GM18951 (cell line): ENCODE data around the gene RBM19.

Source experiments
- POLR2A ChIP-seq: IDR thresholded peaks from 4 replicates; pipeline ENCODE4 v1.6.1; 2011; ENCODE audit warnings: mild to moderate bottlenecking; ENCODE audit not compliant: insufficient read length, insufficient read depth; ENCODE audit errors: extremely low read depth
- in situ Hi-C: fragments of 300-500 bp; cut with MboI; formaldehyde crosslinking; loops from one replicate; pipeline ENCODE4 v1.12.0; 2022; ENCODE audit warnings: low sequenced_read_pairs, mixed read lengths, inconsistent platforms; ENCODE audit not compliant: unreplicated experiment

RBM19 gene

DNA sequence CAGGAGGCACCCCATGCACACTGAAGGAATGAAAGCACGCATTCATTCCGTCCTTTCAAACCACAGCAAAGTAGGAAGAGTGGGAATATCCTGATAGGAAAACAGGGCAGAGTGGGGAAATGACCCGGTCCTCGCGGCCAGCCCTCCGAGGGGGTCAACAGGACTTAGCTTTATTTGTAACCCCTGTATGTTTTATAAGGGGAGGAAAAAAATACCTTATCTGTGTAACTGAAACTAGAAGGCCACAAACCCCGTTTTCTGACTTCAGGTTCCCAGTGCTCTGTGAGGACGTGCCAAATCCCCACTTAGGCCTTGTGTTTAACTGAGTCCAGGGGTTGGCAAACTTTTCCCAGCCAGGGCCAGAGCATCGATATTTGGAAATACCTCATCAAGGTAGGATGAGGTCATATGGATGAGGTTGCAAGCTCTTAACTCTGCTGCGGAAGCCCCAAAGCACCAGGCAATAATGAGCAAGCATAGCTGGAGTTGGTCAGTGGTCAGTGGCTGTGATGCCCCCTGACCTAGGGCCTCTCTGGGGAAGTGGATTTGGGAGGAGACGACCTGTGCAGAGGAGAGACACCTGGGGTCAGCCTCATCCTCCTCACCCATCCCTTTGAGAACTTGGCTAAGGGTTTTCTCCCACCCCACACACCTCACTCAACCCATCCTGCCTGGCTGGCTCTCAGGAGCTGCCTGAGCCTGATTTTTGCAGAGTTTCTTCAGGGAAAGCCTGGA, 58.5 kb downstream of the RBM19 start:
- in situ Hi-C loops, result loop anchor here (25.0 kb wide), 1 partner anchor 445 kb away; the partner anchor contains the start of gene LHX5

DNA sequence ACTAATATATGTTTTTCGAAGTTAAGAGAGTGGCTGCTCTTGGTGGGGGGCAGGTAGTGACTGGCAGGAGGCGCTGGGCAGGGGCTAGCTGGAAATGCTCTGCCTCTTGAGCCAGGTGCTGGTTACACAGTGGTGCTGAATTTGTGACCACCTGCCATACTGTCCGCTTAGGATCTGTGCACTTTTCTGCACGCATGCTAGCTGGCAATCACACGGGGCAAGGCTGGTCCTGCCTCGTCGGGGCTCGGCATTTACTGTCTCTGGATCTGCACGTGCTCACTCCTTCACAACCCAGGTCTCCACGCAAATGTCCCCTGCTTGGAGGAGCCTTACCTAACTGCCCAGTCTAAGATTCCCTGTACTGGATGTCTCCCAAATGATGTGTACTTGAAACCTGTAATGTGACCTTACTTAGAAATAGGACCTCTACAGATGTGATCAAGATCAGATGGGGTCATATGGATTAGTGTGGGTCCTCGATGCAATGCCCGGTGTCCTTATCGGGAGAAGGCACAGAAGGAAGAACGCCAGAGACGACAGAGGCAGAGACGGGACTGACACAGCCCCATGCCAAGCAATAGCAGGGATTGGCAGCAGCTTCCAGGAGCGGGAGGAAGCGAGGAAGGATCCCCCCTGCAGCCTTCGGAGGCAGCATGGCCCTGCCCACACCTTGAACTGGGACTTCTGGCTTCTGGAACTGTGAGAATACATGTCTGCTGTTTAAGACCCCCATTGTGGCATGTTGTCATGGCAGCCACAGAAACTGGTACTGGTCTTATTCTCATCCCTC, 59.5 kb downstream of the RBM19 start:
- TF ChIP-seq POLR2A, result no peak
- in situ Hi-C loops, result loop anchor here (25.0 kb wide), 1 partner anchor 444 kb away; the partner anchor contains the start of gene LHX5

More for the DNA sequence above, 58.5 kb downstream of the RBM19 start:
- no peak for TF ChIP-seq POLR2A

DNA sequence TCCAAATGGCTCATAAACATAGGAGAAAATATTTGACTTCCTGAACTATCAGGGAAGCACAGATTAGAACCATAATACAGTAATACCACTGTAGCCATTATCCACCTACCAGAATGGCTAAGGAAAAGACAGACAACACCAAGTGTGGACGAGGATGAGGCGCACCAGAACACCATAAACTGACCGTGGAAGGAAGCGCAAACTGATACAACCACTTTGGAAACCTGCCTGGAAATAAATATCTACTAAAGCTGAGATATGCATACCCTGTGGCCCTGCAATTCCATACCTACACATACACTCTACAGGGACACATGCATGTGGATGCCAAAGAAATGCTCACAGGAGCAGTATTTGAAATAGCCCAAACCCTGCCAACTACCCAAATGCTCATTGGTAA, 60.3 kb downstream of the RBM19 start:
- TF ChIP-seq POLR2A, result no peak
- in situ Hi-C loops, result loop anchor here (25.0 kb wide), 1 partner anchor 444 kb away; the partner anchor contains the start of gene LHX5

DNA sequence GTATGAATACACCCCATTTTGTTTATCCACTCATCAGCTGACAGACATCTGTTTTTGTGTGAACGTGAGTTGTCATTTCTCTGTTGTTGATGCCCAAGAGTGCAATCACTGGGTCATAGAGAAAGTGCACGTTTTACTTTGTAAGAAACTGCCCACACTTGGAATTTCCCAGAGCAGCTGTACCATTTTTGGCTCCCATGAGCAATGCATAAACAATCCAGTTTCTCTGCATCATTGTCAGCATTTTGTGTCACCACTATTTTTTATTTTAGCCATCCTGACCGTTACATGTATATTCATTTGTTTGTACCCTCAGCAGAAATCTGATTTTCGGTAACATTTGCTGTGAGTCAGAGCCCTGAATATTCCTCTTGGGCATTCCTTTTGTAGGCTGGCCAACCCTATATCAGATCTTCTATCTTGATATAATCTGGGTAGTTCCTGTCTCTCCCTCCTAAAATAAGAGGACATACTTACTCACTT, 62.7 kb downstream of the RBM19 start:
- in situ Hi-C loops, result loop anchor here (25.0 kb wide), 1 partner anchor 441 kb away; the partner anchor contains the start of gene LHX5
- no peak for TF ChIP-seq POLR2A

DNA sequence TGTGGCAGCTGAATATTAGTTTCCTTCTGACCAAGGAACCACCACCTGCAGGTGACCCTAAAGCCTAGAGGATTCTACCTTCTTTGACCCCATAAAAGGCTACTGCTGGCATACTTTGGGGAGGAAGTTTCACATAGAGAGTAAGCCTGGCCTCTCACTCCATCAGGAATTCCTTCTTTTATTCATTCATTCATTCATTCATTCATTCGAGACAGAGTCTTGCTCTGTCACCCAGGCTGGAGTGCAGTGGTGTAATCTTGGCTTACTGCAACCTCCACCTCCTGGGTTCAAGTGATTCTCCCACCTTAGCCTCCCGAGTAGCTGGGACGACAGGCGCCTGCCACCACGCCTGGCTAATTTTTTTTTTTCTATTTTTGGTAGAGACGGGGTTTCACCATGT, 64.8 kb downstream of the RBM19 start:
- in situ Hi-C loops, result loop anchor here (25.0 kb wide), 1 partner anchor 439 kb away; the partner anchor contains the start of gene LHX5

DNA sequence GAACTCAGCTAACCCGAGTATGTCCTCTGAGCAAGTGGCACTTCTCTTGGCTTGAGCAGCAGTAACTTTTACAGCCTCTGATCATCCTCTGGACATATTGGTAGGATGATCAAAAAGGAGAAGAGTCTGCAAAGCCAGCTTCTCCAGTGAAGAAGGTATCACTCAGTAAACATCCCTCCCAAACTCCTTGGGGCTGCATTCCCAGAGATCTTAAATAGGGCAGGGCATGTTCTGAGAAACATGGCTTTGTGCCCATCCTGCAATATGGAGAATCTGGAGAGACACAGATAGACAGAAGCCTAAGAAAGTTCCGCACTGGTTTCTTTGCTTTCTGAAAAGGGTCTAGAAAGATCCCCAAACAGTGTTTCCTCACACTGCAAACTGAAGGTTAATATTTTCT, 65.4 kb downstream of the RBM19 start:
- in situ Hi-C loops, result loop anchor here (25.0 kb wide), 1 partner anchor 438 kb away; the partner anchor contains the start of gene LHX5
- TF ChIP-seq POLR2A, result no peak

DNA sequence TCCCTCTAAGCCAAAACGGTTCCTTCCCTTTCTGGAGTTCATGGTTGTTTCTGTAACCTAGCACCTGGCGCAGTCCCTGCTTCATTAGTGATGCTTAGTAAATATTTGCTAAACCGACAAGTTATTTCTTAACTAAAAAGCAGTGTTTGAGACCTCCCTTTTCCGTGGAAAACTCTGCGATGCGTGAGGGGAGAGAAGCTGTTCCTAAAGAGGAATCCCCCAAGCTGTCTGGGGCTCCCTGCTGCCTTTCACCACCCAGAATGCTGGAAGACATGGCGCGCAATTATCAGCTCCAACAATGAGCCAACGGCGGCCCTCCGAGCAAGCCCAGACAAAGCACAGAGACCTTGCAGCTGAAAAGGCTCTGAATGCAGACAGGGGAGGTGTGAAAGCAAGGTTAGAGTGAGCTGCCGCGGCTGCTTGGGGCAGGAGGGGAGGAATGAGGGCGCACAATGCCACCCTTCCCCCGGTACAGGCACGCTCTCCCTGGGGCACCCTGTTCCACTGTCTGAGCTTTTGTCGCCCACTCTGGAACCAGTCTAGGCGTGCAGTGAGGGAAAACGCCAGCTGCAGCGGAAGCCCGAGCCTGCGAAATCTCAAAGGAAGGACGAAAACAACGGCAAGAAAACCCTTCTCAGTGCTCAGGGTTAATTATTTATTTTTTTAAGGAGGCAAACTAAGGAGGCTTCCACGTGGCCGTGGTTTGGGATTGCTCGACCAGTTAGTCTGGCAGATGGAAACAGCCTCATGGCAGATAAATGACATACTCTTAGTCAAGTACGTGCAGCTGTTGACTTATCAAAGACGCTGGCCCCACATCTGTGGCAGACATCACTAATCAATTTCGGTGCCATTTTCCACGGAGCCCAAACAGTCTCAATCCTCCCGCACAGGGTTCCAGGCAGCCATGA, 66.3 kb downstream of the RBM19 start:
- TF ChIP-seq POLR2A, result no peak
- in situ Hi-C loops, result loop anchor here (25.0 kb wide), 1 partner anchor 438 kb away; the partner anchor contains the start of gene LHX5

DNA sequence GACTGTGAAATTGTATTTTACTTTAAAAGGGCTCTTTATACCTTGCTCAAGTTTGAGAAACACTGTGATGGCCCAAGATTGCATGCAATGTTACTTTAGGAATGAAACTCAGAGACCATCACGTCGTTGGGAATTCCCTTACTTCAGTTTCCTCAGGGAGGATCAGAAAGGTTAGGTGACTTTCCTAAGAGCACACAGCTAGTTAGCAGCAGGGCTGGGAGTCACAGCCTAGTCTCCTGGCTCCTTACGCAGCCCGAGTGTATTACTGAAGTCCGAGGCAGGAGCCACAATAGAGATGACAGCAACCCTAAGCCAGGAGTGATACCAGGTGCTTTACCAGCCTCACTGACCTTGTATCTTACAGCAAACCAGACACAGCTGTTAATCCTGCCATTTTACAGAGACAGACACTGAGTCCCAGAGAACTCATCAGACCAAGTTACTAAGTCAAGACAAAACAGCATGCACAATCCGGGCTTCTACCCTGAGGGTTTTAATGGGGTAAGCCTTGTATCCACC, 67.0 kb downstream of the RBM19 start:
- TF ChIP-seq POLR2A, result no peak
- in situ Hi-C loops, result no loop called here

DNA sequence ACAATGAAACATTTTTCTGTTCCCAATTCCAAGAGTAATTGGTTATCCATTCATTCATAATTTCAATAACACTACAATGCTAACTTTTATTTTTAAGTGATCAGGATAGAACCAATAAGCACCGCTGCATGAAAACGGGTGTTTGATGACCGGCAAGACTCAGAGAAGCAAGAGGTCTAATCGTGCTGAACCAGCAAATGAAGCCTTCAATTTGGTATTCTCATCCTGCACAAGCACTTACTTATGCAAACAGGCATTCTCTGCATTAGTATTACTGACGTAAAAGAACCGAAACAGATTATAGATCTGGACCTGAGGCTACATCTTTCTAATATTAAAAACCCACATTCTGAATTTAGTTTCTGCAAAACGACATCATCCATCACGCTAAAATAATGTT, 67.7 kb downstream of the RBM19 start:
- in situ Hi-C loops, result no loop called here
- TF ChIP-seq POLR2A, result no peak

DNA sequence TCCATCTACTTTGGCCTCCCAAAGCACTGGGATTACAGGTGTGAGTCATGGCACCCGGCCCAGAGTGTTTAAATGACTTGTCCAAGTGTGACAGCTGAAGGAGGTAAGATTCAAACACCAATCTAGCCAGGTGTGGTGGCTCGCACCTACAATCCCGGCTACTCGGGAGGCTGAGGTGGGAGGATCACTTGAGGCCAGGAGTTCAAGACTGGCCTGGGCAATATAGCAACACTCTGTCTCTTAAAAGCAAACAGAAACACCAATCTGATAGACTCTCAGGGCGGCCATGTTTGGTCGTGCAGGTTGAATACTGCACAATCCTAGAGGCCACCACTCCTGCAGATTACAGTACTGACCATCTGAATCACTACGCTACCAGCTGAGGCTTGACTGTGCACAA, 68.7 kb downstream of the RBM19 start:
- no peak for TF ChIP-seq POLR2A
- in situ Hi-C loops, result no loop called here

DNA sequence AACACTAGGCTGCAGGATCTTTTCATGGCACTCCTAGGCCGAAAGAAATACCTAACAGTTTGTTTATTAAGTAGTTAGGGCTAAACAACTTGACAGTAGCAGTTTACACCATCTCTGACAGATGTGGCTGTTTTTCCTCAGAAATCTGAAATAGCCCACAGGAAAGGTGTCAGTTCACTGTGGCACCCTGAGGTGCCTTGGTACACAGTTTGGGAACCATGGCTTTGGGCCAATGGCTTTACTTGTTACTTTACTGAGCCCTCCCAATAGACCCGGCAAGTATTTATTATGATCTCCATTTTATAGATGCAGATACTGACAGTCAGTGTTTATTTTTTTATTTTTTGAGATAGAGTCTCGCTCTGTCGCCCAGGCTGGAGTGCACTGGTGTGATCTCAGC, 69.3 kb downstream of the RBM19 start:
- TF ChIP-seq POLR2A, result no peak
- in situ Hi-C loops, result no loop called here

DNA sequence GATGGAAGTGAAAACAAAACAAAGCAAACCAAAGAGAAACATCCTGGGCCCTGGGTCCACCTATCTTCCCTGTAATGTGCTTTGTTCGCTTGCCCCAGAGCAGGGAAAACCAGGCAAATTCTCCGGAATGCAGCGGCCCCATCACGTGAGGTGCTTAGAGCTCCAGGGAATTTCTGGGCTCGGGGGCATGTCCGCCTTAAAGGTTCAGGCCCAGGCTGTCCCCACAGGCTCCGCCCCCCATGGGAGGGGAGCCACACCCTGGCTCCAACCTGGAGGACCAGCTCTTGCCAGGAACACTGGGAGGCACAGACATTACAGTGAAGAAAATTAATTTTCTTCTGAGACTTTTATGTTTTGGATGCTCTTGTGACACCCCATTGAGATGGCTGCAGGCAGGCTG, 69.9 kb downstream of the RBM19 start:
- in situ Hi-C loops, result no loop called here
- no peak for TF ChIP-seq POLR2A

DNA sequence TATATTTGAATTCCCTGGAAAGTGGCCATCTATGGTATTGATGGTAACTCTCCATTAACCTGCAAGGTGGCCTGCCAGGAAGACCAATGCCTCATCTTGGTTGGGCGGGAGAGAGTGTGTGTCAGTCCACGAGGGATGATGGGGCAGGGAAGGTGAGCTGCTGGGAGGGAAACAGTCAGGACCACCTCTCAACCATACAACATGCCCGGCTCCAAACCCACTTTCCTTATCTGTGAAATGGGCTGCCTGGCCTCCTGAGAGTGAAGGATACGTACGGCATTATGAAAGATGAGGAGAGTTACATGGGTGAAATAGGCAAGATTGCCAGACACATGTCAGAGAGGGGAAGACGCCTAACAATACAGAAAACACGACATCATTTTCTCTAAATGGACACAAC, 70.9 kb downstream of the RBM19 start:
- in situ Hi-C loops, result no loop called here

DNA sequence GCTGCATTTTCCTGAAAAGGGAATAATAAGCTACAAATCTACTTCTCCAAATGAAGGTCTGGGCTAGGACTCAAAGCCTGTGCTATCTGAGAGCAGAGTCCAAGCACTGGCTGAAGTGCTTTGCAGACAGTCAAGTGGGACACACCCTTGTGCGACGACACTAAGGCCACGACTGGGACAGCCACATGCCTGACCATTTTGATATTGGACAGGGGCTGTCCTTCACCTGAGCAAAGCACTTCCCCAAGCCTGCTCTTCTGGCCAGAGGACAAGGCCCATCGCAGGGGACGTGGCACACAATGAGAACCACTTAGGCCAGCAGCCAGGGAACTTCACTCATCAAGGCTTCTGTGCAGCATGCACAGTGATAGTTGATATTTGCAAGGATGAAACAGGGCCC, 71.4 kb downstream of the RBM19 start:
- TF ChIP-seq POLR2A, result no peak
- in situ Hi-C loops, result no loop called here

More for the DNA sequence above, 70.9 kb downstream of the RBM19 start:
- no peak for TF ChIP-seq POLR2A
